ENCODE measurements around the gene TAF10. TPM values are rescaled to one million over a fixed set of nuclear protein-coding genes. Genes with fewer than 3 reads are reported as not detected.

TAF10 gene
- total and polyA plus RNA-seq, 2 donors = 12.4 to 65.3 TPM

- H3K4me1 ChIP-seq (ENCODE audit: insufficient read depth) = no peaks in the 10 kb centered on the region
- no peaks in the 10 kb centered on the region for H3K36me3 ChIP-seq (ENCODE audit: insufficient read depth)
- no peak overlapping the region for H3K4me3 ChIP-seq (ENCODE audit: low read depth, low read length)
- 86% methylated on average over 12 of the region's 12 CpGs for WGBS
- no peak for DNase-seq (ENCODE audit: extremely low spot score)
- no peak overlapping the region for H3K27ac ChIP-seq (ENCODE audit: low read depth)
Measured at GRCh38 chr11:6625156-6625831, 13.3 kb upstream of the TAF10 start.

- Histone ChIP-seq H3K4me3 (ENCODE audit: low read depth, low read length) (no peak overlapping the region), H3K27ac (ENCODE audit: low read depth) (no peak overlapping the region), H3K36me3 (ENCODE audit: insufficient read depth) (no peaks in the 10 kb centered on the region), H3K4me1 (ENCODE audit: insufficient read depth) (no peaks in the 10 kb centered on the region)
- no peak for DNase-seq (ENCODE audit: extremely low spot score)
- 83% methylated on average over 31 of the region's 31 CpGs for WGBS
Measured at GRCh38 chr11:6623391-6624363, 11.7 kb upstream of the TAF10 start.

GRCh38 chr11:6622261-6623171 is 10.5 kb upstream of the TAF10 start:
- no peak overlapping the region for H3K27ac ChIP-seq (ENCODE audit: low read depth)
- 85% methylated on average over 24 of the region's 24 CpGs for WGBS
- no peaks in the 10 kb centered on the region for H3K4me1 ChIP-seq (ENCODE audit: insufficient read depth)
- no peaks in the 10 kb centered on the region for H3K36me3 ChIP-seq (ENCODE audit: insufficient read depth)
- DNase-seq (ENCODE audit: extremely low spot score) = no peak
- H3K4me3 ChIP-seq (ENCODE audit: low read depth, low read length) = no peak overlapping the region

GRCh38 chr11:6621711-6622211 is 9.7 kb upstream of the TAF10 start:
- 87% methylated on average over 16 of the region's 16 CpGs for WGBS
- H3K4me1 ChIP-seq (ENCODE audit: insufficient read depth) = no peaks in the 10 kb centered on the region
- no peak for DNase-seq (ENCODE audit: extremely low spot score)

GRCh38 chr11:6620636-6621035 is 8.6 kb upstream of the TAF10 start:
- no peaks in the 10 kb centered on the region for H3K36me3 ChIP-seq (ENCODE audit: insufficient read depth)
- H3K4me3 ChIP-seq (ENCODE audit: low read depth, low read length) = no peak overlapping the region
- 75% methylated on average over 1 of the region's 1 CpG for WGBS
- no peak for DNase-seq (ENCODE audit: extremely low spot score)
- no peaks in the 10 kb centered on the region for H3K4me1 ChIP-seq (ENCODE audit: insufficient read depth)
- H3K27ac ChIP-seq (ENCODE audit: low read depth) = no peak overlapping the region

More at GRCh38 chr11:6621711-6622211, 9.7 kb upstream of the TAF10 start:
- H3K4me3 ChIP-seq (ENCODE audit: low read depth, low read length) = no peak overlapping the region
- H3K36me3 ChIP-seq (ENCODE audit: insufficient read depth) = no peaks in the 10 kb centered on the region
- H3K27ac ChIP-seq (ENCODE audit: low read depth) = no peak overlapping the region

- Histone ChIP-seq H3K36me3 (ENCODE audit: insufficient read depth) (no peaks in the 10 kb centered on the region), H3K4me3 (ENCODE audit: low read depth, low read length) (peak within 1 kb of the TSS; percentile 67), H3K4me1 (ENCODE audit: insufficient read depth) (no peaks in the 10 kb centered on the region), H3K27ac (ENCODE audit: low read depth) (peak within 1 kb of the TSS; percentile 74)
- under 1% methylated on average over 16 of the region's 16 CpGs for WGBS
- peak; percentile 94 for DNase-seq (ENCODE audit: extremely low spot score)
Measured at GRCh38 chr11:6619004-6619745, 7.2 kb upstream of the TAF10 start, which contains the start of gene TPP1. TPP1 (minus strand) TSS chr11:6619422; CDS start chr11:6619400, 22 bp downstream.

- peak overlapping the region; percentile 74 for H3K27ac ChIP-seq (ENCODE audit: low read depth)
- peak; percentile 21 for DNase-seq (ENCODE audit: extremely low spot score)
- WGBS = 8% methylated on average over 15 of the region's 15 CpGs
- no peaks in the 10 kb centered on the region for H3K4me1 ChIP-seq (ENCODE audit: insufficient read depth)
- H3K36me3 ChIP-seq (ENCODE audit: insufficient read depth) = no peaks in the 10 kb centered on the region
- peak overlapping the region; percentile 67 for H3K4me3 ChIP-seq (ENCODE audit: low read depth, low read length)
Measured at GRCh38 chr11:6618117-6619003, 6.3 kb upstream of the TAF10 start.

GRCh38 chr11:6617315-6617781 is 5.3 kb upstream of the TAF10 start:
- no peak for DNase-seq (ENCODE audit: extremely low spot score)

GRCh38 chr11:6616596-6617250 is 4.7 kb upstream of the TAF10 start:
- no peak for DNase-seq (ENCODE audit: extremely low spot score)
- WGBS = 89% methylated on average over 14 of the region's 14 CpGs
- Histone ChIP-seq H3K4me1 (ENCODE audit: insufficient read depth) (no peaks in the 10 kb centered on the region), H3K4me3 (ENCODE audit: low read depth, low read length) (no peak overlapping the region), H3K27ac (ENCODE audit: low read depth) (no peak overlapping the region), H3K36me3 (ENCODE audit: insufficient read depth) (no peaks in the 10 kb centered on the region)

More at GRCh38 chr11:6617315-6617781, 5.3 kb upstream of the TAF10 start:
- Histone ChIP-seq H3K4me1 (ENCODE audit: insufficient read depth) (no peaks in the 10 kb centered on the region), H3K36me3 (ENCODE audit: insufficient read depth) (no peaks in the 10 kb centered on the region), H3K27ac (ENCODE audit: low read depth) (no peak overlapping the region), H3K4me3 (ENCODE audit: low read depth, low read length) (no peak overlapping the region)
- 82% methylated on average over 5 of the region's 5 CpGs for WGBS

- no peak for DNase-seq (ENCODE audit: extremely low spot score)
- H3K27ac ChIP-seq (ENCODE audit: low read depth) = no peak overlapping the region
- H3K4me1 ChIP-seq (ENCODE audit: insufficient read depth) = no peaks in the 10 kb centered on the region
- 93% methylated on average over 9 of the region's 9 CpGs for WGBS
- H3K4me3 ChIP-seq (ENCODE audit: low read depth, low read length) = no peak overlapping the region
- no peaks in the 10 kb centered on the region for H3K36me3 ChIP-seq (ENCODE audit: insufficient read depth)
Measured at GRCh38 chr11:6615882-6616585, 4.0 kb upstream of the TAF10 start.

GRCh38 chr11:6615046-6615445 is 3.0 kb upstream of the TAF10 start:
- H3K4me3 ChIP-seq (ENCODE audit: low read depth, low read length) = no peak overlapping the region
- peaks cover 2% of the 10 kb centered on the region for H3K36me3 ChIP-seq (ENCODE audit: insufficient read depth)
- no peaks in the 10 kb centered on the region for H3K4me1 ChIP-seq (ENCODE audit: insufficient read depth)
- H3K27ac ChIP-seq (ENCODE audit: low read depth) = no peak overlapping the region
- WGBS = 95% methylated on average over 5 of the region's 5 CpGs
- no peak for DNase-seq (ENCODE audit: extremely low spot score)
